GM19395 (cell line): ENCODE results near the gene PTPRN.
A peak's percentile ranks its signal among the peaks of the same experiment; 100 is the strongest.
"Not testable (repeated sequence)": the region's sequence is repeated elsewhere in the genome, so short reads cannot be mapped to it uniquely, and the experiment has no call there.

Experiments
- ATAC-seq: cut with Tn5 transposase; IDR thresholded peaks from one replicate; pipeline ENCODE4 v1.9.1; 2021; ENCODE audit warnings: mild to moderate bottlenecking, moderate library complexity; ENCODE audit not compliant: unreplicated experiment

PTPRN gene

DNA sequence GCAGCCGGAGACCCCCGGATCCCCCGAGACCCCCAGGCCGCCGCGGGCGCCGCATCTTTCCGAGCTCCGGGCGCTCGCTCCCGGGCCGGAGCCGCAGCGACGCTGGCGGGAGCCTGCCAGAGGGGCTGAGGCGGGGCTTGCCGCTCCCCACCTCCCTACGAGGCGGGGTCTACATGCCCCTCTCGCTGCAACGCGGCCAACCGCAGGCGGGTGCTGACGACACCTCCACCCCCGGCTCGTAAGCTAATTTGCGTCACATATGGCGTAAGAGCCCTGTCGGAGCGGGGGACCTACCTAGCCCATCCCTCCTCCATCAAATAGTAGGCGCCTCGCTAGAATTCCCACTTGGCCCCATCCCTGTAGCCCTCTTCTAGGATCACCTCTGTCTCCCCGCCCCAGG lies at the start of gene PTPRN:
TSS of gene PTPRN (minus strand) at position 124 of the 400 bp plus-strand sequence. CDS start at position 55, 69 bp downstream.
- ATAC-seq, result no peak

DNA sequence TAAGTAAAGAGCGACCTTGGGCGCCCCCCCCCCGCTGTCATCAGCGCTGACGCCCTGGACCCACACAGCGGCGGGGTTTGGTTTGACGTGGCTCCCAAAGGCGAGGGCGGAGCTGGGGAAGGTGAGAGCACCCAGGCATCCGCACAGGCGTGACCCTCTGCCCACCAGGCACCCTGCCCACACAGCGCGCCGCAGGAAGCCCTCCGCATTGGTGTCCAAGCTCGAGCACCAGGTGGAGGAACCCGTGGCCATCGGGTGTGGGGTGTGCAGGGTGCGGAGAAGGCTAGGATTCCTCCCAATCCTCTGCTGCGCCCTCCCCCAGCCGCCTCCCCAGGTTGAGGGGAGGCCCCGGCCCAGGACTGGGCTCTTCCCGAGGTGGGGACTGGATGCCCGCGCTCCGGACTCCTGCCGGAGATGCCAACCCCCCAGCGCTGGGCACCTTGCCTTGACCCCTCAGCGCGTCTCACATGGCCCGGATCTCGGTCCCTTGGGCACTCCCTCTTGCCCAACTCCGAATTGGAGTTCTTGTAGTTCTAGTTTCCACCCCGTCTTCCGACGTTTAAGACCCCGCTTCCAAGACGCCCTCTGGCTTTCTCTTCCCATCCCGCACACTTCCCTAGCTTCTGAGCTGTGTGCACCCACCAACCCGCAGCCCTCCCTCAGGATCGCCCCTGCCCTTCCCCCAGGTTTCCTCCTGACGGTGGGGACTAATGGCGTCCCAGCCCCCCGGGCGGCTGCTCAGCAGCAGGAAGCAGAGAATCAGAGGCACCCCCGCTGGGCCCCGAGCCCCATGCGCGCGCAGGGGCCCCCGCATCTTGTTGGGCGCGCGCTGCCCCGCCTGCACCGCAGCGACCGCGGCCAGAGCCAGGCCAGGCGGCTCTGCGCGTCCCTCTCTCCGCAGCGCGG lies 49.2 kb upstream of the PTPRN start:
- no peak for ATAC-seq

DNA sequence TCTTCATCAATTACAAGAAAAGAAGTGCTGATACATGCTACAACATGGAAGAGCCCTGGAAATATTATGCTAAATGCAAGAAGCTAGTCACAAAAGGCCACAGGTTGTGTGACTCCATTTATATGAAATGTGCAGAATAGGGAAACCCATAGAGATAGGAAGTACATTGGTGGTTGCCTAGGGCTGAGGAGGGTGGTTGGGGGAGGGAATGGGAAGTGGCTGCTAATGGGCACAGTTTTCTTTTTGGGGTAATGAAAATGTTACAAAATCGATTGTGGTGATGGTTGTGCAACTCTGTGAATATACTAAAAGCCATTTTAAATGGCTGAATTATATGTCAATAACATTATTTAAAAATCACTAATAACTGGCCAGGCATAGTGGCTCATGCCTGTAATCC lies 47.6 kb upstream of the PTPRN start:
- ATAC-seq, result no peak

DNA sequence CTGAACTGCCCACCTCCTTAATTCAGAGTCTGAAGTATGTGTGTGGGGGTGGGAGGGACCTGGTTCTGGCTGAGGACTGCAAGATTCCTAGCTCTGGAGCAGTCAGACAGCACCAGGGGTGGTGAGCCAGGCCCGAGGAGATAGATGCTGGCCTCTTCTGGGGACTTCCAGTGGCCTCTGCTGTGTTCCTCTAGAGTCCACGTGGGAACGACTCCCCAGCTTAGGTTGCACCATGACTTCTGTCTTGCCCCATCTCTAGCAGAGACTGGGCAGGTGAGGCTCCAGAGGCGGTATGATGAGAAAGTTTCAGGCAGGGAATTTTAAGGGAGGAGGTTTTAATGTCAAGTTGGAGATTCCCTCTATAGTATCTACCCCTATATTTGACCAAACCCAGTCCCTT lies 45.4 kb upstream of the PTPRN start:
- no peak for ATAC-seq

- ATAC-seq, result no peak
Observed at GRCh38 chr2:219353129-219353528, 43.9 kb upstream of the PTPRN start.

- peak; percentile 69 for ATAC-seq
Observed at GRCh38 chr2:219352448-219353023, 43.3 kb upstream of the PTPRN start.

DNA sequence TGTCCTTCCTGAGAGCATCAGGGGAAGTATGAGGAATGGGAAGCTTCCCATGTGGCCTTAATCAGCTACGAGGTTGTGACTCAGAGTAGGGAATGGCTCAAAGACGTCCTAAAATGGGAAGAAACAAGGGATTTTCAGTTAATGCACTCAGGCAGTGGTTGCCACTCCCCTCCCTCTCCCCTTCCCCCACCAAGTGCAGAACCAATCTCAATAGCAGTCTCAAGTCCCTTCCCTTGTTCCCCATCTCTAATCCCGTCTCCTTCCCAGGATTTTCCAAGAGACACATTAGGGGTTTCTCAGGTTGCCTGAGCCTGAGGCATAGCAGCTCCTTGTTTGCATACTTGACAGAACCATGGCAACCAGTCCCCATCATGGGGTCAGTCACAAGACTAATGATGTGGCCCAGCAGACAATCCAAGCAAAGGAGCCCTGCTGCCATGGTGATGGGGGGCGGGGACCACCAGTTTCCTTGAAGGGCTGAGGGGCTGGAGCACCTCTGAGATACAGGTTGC lies 41.6 kb upstream of the PTPRN start:
- ATAC-seq, result no peak

- no peak for ATAC-seq
Observed at GRCh38 chr2:219350215-219350614, 41.0 kb upstream of the PTPRN start.

- no peak for ATAC-seq
Observed at GRCh38 chr2:219344751-219345430, 35.7 kb upstream of the PTPRN start.

DNA sequence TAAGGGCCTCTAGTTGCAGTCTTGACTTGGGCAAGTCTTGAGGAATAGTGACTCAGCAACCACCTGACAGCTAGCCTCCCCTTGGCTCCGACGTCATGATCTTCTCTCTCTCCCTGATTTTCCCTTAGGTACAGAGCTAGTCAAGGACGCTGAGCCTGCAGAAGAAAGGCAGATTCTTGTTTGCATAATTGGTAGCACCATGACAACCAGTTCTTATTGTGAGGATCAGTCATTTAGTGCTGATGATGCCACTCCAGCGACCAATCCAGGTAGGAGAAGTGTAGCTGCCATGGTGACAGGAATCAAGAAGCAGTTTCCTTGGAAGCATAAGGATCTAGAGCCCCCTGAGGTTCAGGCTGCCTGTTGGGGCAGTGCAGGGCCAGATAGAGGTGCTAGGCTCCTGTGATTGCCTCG lies 26.2 kb upstream of the PTPRN start:
- no peak for ATAC-seq

DNA sequence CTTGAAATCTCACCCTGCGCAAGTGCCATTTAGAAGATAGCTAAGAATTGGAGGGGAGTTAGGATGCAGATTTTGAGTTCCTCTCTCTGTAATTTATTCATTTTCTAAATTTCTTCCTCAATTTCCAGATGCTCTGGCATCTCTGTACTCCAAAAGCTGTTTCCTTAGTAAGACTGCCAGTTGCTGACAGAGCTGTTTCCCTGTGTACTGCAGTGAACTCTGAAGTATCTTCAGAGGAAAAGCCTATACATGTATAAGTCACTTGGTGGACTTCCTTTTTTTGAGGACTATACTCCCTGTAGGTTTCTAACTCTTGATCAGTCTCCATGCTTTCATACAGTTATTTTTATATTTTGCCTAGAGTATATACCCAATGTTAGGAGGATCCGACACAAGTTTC lies 24.9 kb upstream of the PTPRN start:
- ATAC-seq, result no peak

GRCh38 chr2:219332542-219332941 lies 23.3 kb upstream of the PTPRN start, which contains the start of gene RESP18:
TSS of gene RESP18 (minus strand) at chr2:219332744.
- ATAC-seq, result no peak

DNA sequence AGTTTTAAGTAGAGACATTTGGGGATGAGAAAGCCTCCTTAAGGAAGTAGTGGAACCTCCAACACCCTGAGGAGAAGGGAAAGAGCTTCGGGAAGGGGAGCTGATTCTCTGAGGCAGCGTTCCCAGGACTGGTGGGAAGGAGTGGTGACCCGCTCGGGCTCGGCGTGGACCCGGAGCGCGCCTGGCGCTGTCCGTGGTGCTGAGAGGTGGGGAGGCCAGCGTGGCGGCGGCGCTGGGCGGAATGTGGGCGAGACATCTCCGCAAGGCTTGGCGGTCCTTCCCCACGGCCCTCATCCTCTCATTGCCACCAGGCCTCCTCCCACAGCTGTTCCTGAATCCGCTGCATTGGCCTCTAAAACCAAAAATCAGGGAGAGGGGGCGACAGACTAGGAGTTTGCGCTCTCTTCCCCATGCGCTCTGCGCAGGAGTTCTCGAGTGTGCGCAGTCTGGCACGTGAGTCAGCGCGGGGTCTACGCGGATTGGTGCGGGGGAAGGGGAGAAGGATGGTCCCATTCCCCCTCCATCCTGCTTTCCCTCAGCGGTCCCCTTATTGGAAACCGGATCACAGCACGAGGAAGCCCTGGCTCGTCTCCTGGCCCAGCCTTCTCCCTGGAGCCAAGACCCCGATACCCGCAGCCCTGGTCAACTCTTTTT lies 22.5 kb upstream of the PTPRN start:
- no peak for ATAC-seq

DNA sequence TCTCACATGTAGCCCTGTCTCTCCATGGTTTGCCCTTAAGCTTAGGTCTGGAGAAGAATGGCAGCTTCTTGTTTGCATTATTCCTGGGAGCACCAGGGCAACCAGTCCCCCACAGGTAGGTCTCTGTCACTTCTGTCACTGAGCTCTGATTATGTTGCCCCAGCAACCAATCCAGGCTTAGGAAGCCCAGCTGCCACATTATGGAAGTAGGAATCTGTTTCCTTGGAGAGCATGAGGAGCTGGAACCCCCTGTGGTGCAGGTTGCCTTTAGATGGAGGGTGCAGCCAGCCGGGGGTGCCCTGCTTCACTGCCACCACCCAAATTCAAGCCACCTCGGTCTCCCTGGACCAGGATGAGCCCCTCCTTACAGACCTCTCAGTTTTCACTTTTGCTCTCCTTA lies 18.5 kb upstream of the PTPRN start:
- no peak for ATAC-seq

GRCh38 chr2:219325657-219326315 lies 16.6 kb upstream of the PTPRN start:
- ATAC-seq, result no peak

DNA sequence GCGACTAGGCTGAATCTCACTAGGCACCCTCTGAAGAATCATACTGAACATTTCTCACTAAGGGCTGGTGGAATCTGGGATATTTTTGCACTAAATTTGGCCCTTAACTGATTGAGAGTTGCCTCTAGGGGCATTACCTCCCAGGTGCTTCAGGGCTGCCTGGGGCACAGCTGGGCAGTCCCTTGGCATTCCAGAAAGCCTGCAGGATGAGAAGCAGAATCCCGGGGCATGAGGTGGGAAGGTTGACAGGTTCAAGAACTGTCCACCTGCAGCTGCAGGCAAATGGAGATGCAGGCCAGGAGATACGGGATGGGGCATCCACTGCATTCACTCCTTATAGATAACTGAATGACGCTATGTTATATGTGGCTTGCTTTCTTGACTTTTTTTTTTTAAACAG lies 15.9 kb upstream of the PTPRN start:
- ATAC-seq, result no peak

GRCh38 chr2:219323434-219323833 lies 14.2 kb upstream of the PTPRN start:
- ATAC-seq, result no peak

DNA sequence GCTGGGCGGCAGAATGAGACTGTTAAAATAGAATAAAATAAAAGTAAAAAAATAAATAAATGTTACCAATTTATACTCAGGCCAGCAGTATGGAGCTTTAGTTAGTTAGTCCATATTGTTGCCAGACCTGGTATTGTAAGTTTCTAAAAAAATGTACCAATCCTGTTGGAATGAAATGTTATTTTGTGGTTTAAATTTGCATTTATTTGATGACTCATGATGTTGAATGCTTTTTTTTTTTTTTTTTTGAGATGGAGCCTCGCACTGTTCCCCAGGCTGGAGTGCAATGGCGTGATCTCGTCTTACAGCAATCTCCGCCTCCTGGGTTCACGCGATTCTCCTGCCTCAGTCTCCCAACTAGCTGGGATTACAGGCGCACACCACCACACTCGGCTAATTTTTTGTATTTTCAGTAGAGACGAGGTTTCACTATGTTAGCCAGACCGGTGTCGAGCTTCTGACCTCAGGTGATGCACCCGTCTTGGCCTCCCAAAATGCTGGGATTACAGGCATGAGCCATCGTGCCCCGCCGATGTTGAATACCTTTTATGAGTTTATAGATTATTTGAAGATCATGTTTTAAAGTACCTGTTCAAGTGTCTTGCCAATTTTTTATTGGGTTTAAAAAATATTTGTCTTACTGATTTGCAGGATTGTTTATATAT lies 5.7 kb upstream of the PTPRN start:
- ATAC-seq, result no peak

DNA sequence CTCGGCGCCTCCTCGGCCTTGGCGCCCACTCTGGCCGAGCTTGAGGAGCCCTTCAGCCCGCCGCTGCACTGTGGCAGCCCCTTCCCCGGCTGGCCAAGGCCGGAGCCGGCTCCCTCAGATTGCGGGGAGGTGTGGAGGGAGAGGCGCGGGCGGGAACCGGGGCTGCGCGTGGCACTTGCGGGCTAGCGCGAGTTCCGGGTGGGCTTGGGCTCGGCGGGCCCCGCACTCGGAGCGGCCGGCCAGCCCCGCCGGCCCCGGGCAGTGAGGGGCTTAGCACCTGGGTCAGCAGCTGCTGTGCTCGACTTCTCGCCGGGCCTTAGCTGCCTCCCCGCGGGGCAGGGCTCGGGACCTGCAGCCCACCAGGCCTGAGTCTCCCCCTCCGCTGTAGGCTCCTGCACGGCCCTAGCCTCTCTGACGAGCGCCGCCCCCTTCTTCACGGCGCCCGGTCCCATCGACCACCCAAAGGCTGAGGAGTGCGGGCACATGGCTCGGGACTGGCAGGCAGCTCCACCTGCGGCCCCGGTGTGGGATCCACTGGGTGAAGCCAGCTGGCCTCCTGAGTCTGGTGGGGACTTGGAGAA lies 3.6 kb upstream of the PTPRN start:
- not testable (repeated sequence) for ATAC-seq
